H1 (cell line): Measurements from ENCODE around the gene TEX2.

Experiments used
- EP300 ChIP-seq, 2 experiments: IDR thresholded peaks; 1 replicate in 1 of 2; 2 replicates in 1 of 2; pipeline ENCODE4 v1.6.1; 2011 to 2012; ENCODE audit warnings: low read depth in 2 of 2, low read length in 2 of 2, mild to moderate bottlenecking in 2 of 2, borderline replicate concordance in 1 of 2, inconsistent platforms in 1 of 2, moderate library complexity in 1 of 2
- EZH2 ChIP-seq: fragments of 200-600 bp; sonication (generic); IDR thresholded peaks from 2 replicates; pipeline ENCODE4 v1.7.1; 2012; ENCODE audit warnings: low read depth, mild to moderate bottlenecking, moderate library complexity, low read length, inconsistent platforms; ENCODE audit not compliant: severe bottlenecking
- TF ChIP-seq, protein P1 (sequence below): IDR thresholded peaks from 2 replicates; pipeline ENCODE4 v1.6.1; 2012; ENCODE audit warnings: inconsistent platforms

DNA sequence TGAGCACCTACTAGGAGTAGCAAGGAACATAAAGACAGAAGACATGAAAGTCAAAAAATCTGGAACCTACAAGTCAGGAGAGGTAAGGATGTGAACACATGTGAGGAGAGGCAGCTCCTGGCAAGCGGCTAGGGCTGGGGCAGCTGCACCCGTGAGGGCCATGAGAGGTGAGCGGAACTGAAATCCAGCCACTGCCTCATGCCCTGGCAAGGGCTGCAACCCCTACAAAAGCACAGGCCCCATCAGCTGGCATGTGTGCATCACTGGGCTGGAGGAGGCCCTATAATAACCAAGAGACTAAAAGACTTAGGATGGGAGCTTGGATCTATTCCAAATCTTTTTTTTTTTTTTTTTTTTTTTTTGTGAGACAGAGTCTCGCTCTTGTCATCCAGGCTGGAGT, 92.8 kb downstream of the TEX2 start:
- TF ChIP-seq EZH2 (no peak), EP300 (IDR thresholded peaks at IDR 0.05; ENCODE audit: borderline replicate concordance in 1 of 2, low read depth in 2 of 2, low read length in 2 of 2) (no peak)
- TF ChIP-seq, protein P1, sequence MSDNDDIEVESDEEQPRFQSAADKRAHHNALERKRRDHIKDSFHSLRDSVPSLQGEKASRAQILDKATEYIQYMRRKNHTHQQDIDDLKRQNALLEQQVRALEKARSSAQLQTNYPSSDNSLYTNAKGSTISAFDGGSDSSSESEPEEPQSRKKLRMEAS = no peak
